Type B pancreatic cell (in vitro differentiated cells): ENCODE measurements around the gene STARD5. TPM values are rescaled to one million over a fixed set of nuclear protein-coding genes. Genes with fewer than 3 reads are reported as not detected.

Experiments used
- DNase-seq: peaks from one replicate; pipeline ENCODE4 v3.0.0; 2021; ENCODE audit warnings: mixed read lengths; ENCODE audit not compliant: unreplicated experiment; ENCODE audit errors: extremely low spot score
- H3K27ac Mint-ChIP-seq: 2 replicates; pipeline ENCODE4 v1.8.0; 2021; ENCODE audit warnings: mild to moderate bottlenecking, mixed read lengths
- H3K27me3 Mint-ChIP-seq: 2 replicates; pipeline ENCODE4 v1.8.0; 2021; ENCODE audit warnings: mixed read lengths
- H3K36me3 Mint-ChIP-seq: 2 replicates; pipeline ENCODE4 v1.8.0; 2021; ENCODE audit warnings: mixed read lengths
- H3K4me1 Mint-ChIP-seq: one replicate; pipeline ENCODE4 v1.8.0; 2021; ENCODE audit warnings: mixed read lengths; ENCODE audit not compliant: unreplicated experiment
- H3K4me3 Mint-ChIP-seq: 2 replicates; pipeline ENCODE4 v1.8.0; 2021; ENCODE audit warnings: mild to moderate bottlenecking, mixed read lengths
- H3K9me3 Mint-ChIP-seq: 2 replicates; pipeline ENCODE4 v1.8.0; 2021; ENCODE audit warnings: mixed read lengths
- CTCF ChIP-seq: fragments of 200-600 bp; sonication (generic); conservative IDR thresholded peaks from 2 replicates; pipeline ENCODE4 v1.5.0; 2021; ENCODE audit warnings: antibody characterized with exemption, mild to moderate bottlenecking
- total RNA-seq: library from RNA; stranded (reverse); gene quantifications from 2 replicates; pipeline ENCODE4 v1.2.1, GENCODE V29; 2021; ENCODE audit warnings: low replicate concordance

STARD5 gene
- total RNA-seq, 1 donor from 2014 or later = 7.8 TPM

DNA sequence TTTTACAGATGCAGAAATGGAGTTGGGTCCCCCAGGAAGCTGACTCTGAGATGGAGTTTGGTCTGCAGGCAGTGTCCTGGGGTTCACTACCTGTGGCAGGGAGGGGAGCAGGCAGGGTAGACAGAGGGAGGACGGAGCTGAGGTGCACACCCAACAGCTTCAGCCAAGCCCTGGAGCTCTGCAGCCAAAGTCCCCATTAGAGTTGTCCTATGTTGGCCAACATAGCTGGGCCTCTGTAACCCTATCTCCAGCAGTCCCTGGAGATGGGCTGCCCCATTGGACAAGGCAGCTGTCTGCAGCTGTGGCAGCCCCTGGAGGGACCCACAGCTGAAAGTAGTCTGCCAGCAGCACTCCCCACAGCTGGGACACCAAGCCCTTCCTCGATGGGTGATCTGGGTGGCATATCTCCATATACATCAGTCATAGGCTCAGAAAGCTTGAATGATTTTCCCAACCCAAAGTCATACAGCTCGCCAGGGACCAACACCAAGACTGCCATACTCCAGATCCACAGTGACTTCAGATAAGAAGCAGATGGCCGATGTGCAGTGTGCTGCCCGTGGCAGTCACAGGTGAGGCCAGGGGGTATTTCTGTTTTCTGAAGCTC is 31.9 kb downstream of the STARD5 start:
- Mint-ChIP-seq H3K27me3 (peaks cover 5% of the 10 kb centered on the region), H3K4me1 (peaks cover 8% of the 10 kb centered on the region), H3K36me3 (no peaks in the 10 kb centered on the region), H3K27ac (no peak overlapping the region), H3K4me3 (no peak overlapping the region), H3K9me3 (no peaks in the 10 kb centered on the region)
- no peak for TF ChIP-seq CTCF
- DNase-seq = no peak

DNA sequence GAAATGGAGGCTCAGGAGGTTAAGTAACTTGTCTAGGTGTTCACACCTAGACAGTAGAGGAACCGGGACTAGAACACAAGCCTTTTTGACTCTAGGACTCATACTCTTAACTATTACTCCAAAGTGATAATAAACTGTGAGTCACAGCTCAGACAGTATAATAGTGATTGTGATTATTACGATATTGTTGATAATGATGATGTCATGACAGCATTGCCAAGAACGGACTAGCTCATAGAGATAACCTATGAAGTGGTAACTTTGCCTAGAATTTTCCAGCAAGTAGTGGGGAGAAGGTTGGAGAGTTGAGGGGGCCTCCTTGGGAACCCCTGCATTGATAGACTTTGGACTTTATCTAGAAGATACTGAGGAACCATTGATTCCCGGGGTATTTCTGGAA is 34.0 kb downstream of the STARD5 start:
- no peaks in the 10 kb centered on the region for H3K27me3 Mint-ChIP-seq
- DNase-seq = no peak
- no peaks in the 10 kb centered on the region for H3K36me3 Mint-ChIP-seq
- no peaks in the 10 kb centered on the region for H3K9me3 Mint-ChIP-seq
- TF ChIP-seq CTCF = no peak
- peaks cover 4% of the 10 kb centered on the region for H3K4me1 Mint-ChIP-seq
- H3K4me3 Mint-ChIP-seq = no peak overlapping the region
- H3K27ac Mint-ChIP-seq = no peak overlapping the region

DNA sequence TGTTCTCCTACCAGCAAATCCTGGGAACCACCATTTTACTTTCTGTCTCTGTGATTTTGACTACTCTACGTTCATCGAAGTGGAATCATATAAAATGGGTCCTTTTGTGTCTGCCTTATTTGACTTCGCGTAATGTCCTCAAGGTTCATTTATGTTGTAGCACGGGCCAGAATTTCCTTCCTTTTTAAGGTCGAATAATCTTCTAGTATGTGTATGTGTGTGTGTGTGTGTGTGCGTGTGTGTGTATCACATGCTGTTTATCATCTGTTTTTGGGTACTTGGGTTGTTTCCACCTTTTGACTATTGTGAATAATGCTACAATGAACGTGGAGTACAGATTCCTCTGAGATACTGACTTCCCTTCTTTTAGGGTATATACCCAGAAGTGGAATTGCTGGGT is 35.3 kb downstream of the STARD5 start:
- H3K27me3 Mint-ChIP-seq = no peaks in the 10 kb centered on the region
- no peaks in the 10 kb centered on the region for H3K36me3 Mint-ChIP-seq
- no peak for TF ChIP-seq CTCF
- no peaks in the 10 kb centered on the region for H3K4me1 Mint-ChIP-seq
- DNase-seq = no peak
- H3K4me3 Mint-ChIP-seq = no peak overlapping the region
- no peaks in the 10 kb centered on the region for H3K9me3 Mint-ChIP-seq
- no peak overlapping the region for H3K27ac Mint-ChIP-seq

DNA sequence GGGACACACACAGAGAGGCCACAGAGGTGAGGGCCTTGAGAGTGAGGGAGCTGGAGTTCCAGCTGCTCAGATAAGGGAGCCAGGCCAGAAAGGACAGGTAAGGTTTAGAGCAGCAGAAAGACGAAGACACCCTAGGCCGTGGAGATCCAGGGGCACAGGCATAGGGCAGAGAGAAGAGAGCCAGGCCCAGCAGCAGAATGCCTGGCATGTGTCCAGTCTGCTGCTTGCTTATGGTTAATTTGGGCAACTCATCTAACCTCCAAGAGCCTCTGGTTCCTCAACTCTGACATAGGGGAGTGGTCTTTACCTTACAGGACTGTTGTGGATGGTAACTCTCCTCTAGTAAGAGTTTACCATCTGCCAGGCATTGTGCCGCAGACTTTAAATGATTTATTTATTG is 35.9 kb downstream of the STARD5 start:
- DNase-seq = no peak
- H3K27me3 Mint-ChIP-seq = no peaks in the 10 kb centered on the region
- H3K36me3 Mint-ChIP-seq = no peaks in the 10 kb centered on the region
- no peaks in the 10 kb centered on the region for H3K4me1 Mint-ChIP-seq
- no peak for TF ChIP-seq CTCF
- H3K4me3 Mint-ChIP-seq = no peak overlapping the region
- H3K9me3 Mint-ChIP-seq = no peaks in the 10 kb centered on the region
- H3K27ac Mint-ChIP-seq = no peak overlapping the region

- Mint-ChIP-seq H3K27me3 (no peaks in the 10 kb centered on the region), H3K36me3 (no peaks in the 10 kb centered on the region), H3K27ac (no peak overlapping the region), H3K4me3 (no peak overlapping the region), H3K9me3 (peaks cover 4% of the 10 kb centered on the region), H3K4me1 (peaks cover 5% of the 10 kb centered on the region)
- DNase-seq = no peak
- TF ChIP-seq CTCF = no peak
Measured at GRCh38 chr15:81286621-81287121, 37.3 kb downstream of the STARD5 start.

GRCh38 chr15:81285461-81285860 is 38.5 kb downstream of the STARD5 start:
- Mint-ChIP-seq H3K27ac (no peak overlapping the region), H3K4me1 (peaks cover 9% of the 10 kb centered on the region), H3K27me3 (no peaks in the 10 kb centered on the region), H3K4me3 (no peak overlapping the region), H3K9me3 (peaks cover 6% of the 10 kb centered on the region), H3K36me3 (no peaks in the 10 kb centered on the region)
- no peak for TF ChIP-seq CTCF
- DNase-seq = no peak
